Right lobe of liver (tissue), 6 donors: ENCODE measurements around the gene RHEB. TPM values are rescaled to one million over a fixed set of nuclear protein-coding genes. Genes with fewer than 3 reads are reported as not detected.

ENCODE experiments used
- ATAC-seq, 4 donors: fragments of 200-7000 bp; cut with Tn5 transposase; one replicate each; pipeline ENCODE4 v1.9.1; 2020; ENCODE audit warnings: mild to moderate bottlenecking in 4 of 4, moderate library complexity in 4 of 4
- DNase-seq, 3 donors: peaks; one replicate each; pipeline ENCODE4 v3.0.0-alpha.2; 2020
- H3K27ac ChIP-seq, 3 donors: fragments of 200-600 bp; one replicate each; pipeline ENCODE4 v1.8.0; 2022
- H3K27me3 ChIP-seq, 2 donors: fragments of 200-600 bp; one replicate each; pipeline ENCODE4 v1.8.0; 2022
- H3K36me3 ChIP-seq, 4 donors: fragments of 200-600 bp; sonication (generic) in 1 of 4; one replicate each; pipeline versions ENCODE4 v1.5.1 to v1.8.0; 2017 to 2022; ENCODE audit warnings: control low read depth in 1 of 4
- H3K4me1 ChIP-seq, 4 donors: fragments of 200-600 bp; sonication (generic) in 1 of 4; one replicate each; pipeline versions ENCODE4 v1.5.1 to v1.8.0; 2017 to 2022; ENCODE audit warnings: control low read depth in 1 of 4
- H3K4me3 ChIP-seq, 3 donors: fragments of 200-600 bp; one replicate each; pipeline ENCODE4 v1.8.0; 2022
- H3K9me3 ChIP-seq, 4 donors: fragments of 200-600 bp; sonication (generic) in 1 of 4; one replicate each; pipeline versions ENCODE4 v1.5.1 to v1.8.0; 2017 to 2022; ENCODE audit warnings: control low read depth in 1 of 4
- CTCF ChIP-seq, 4 donors: fragments of 200-600 bp in 3 of 4; fragments of 450-650 bp in 1 of 4; IDR thresholded peaks; one replicate each; pipeline versions ENCODE4 v1.5.1 to v1.8.0; 2016 to 2022; ENCODE audit warnings: antibody characterized with exemption in 4 of 4, mild to moderate bottlenecking in 2 of 4
- POLR2A ChIP-seq: fragments of 450-650 bp; IDR thresholded peaks from one replicate; pipeline ENCODE4 v1.6.1; 2017; ENCODE audit warnings: antibody characterized with exemption, mild to moderate bottlenecking
- WGBS: methylation state at CpG from one replicate; pipeline ENCODE4 v1.1.6; 2018; ENCODE audit warnings: low coverage, low lambda C conversion rate; ENCODE audit not compliant: insufficient coverage; ENCODE audit errors: missing lambda C conversion rate; 5-methylcytosine and 5-hydroxymethylcytosine counted together
- intact Hi-C, 2 donors: fragments of 100-400 bp; cut with DNase I; formaldehyde crosslinking; loops; one replicate each; pipeline versions ENCODE4 v1.11.2 to v1.14.1; 2022
- total RNA-seq, 6 experiments: library from RNA; depleted of rRNA in 2 of 6; stranded (reverse); fragments of >200 nt in 2 of 6; fragmentation: NEBNext Ultra II Directional in 3 of 6; extraction: Animal tissue kit (Norgen Biotek cat#: 25700) in 3 of 6; gene quantifications; one replicate each; pipeline versions ENCODE4 v1.1.0 to v1.2.4, GENCODE V29; 2016 to 2023
- donor health status: DM: no; HTN: yes; CAD: no.
- donor health status: DM: no; HTN: no; CAD: no.
- donor health status: DM: no; HTN: no; CAD: no.
- donor health status: DM: no; HTN: yes; CAD: no.
- donor health status: DM: no; HTN: yes; CAD: no.

The RHEB gene
- total RNA-seq, 6 experiments from 2014 or later = 33.4 to 55.3 (median 49.7) TPM

GRCh38 chr7:151482883-151483710, 36.6 kb downstream of the RHEB start:
- Histone ChIP-seq H3K27me3 (no peaks in the 10 kb centered on the region), H3K9me3 (no peaks in the 10 kb centered on the region), H3K4me1 (no peaks in the 10 kb centered on the region), H3K36me3 (peaks cover 0 to 39% (median 8%) of the 10 kb centered on the region in 4 donors), H3K4me3 (no peak overlapping the region), H3K27ac (no peak overlapping the region)
- intact Hi-C loops = no loop called here
- ATAC-seq (no peak), DNase-seq (no peak)
- no peak for TF ChIP-seq POLR2A
- TF ChIP-seq CTCF (IDR thresholded peaks at IDR 0.05) = no peak
- WGBS = 87% methylated on average over 5 of the region's 8 CpGs

GRCh38 chr7:151481650-151482505, 37.8 kb downstream of the RHEB start:
- Histone ChIP-seq H3K27ac (no peak overlapping the region), H3K4me1 (no peaks in the 10 kb centered on the region), H3K9me3 (no peaks in the 10 kb centered on the region), H3K27me3 (no peaks in the 10 kb centered on the region), H3K4me3 (no peak overlapping the region), H3K36me3 (peaks cover 0 to 27% (median 5%) of the 10 kb centered on the region in 4 donors)
- DNase-seq (no peak), ATAC-seq (no peak)
- WGBS = 94% methylated on average over 3 of the region's 4 CpGs
- intact Hi-C loops = no loop called here
- TF ChIP-seq POLR2A (no peak), CTCF (IDR thresholded peaks at IDR 0.05) (no peak)

GRCh38 chr7:151477867-151478266, 41.8 kb downstream of the RHEB start:
- Histone ChIP-seq H3K9me3 (no peaks in the 10 kb centered on the region), H3K27me3 (no peaks in the 10 kb centered on the region), H3K4me1 (no peaks in the 10 kb centered on the region), H3K4me3 (no peak overlapping the region), H3K36me3 (peaks cover 0 to 4% (median 2%) of the 10 kb centered on the region in 4 donors), H3K27ac (no peak overlapping the region)
- WGBS = 91% methylated on average over 7 of the region's 7 CpGs
- intact Hi-C loops = no loop called here
- ATAC-seq (no peak), DNase-seq (no peak)
- no peak for TF ChIP-seq POLR2A
- TF ChIP-seq CTCF (IDR thresholded peaks at IDR 0.05) = no peak

- DNase-seq (no peak), ATAC-seq (no peak)
- H3K4me3 ChIP-seq = no peak overlapping the region
- WGBS = 60% methylated on average over 11 of the region's 17 CpGs
- H3K27me3 ChIP-seq = no peaks in the 10 kb centered on the region
- peaks cover 0 to 34% (median 10%) of the 10 kb centered on the region in 4 donors for H3K36me3 ChIP-seq
- TF ChIP-seq CTCF (IDR thresholded peaks at IDR 0.05) = no peak
- no peak for TF ChIP-seq POLR2A
- no peak overlapping the region for H3K27ac ChIP-seq
- H3K4me1 ChIP-seq = no peaks in the 10 kb centered on the region
- H3K9me3 ChIP-seq = no peaks in the 10 kb centered on the region
- intact Hi-C loops = no loop called here
Measured at GRCh38 chr7:151472644-151473380, 46.9 kb downstream of the RHEB start.
